A673 (cell line): ENCODE data around the gene BABAM2.

Experiments used
- EZH2 ChIP-seq: fragments of 200-600 bp; sonication (generic); IDR thresholded peaks from 2 replicates; pipeline ENCODE4 v1.6.1; 2017; ENCODE audit warnings: borderline replicate concordance, low read depth, mild to moderate bottlenecking, mixed read lengths, antibody characterized with exemption, low read length; ENCODE audit not compliant: poor library complexity, severe bottlenecking
- TF ChIP-seq, protein P1 (sequence below): fragments of 300-800, 200-600 bp; sonication (generic); conservative IDR thresholded peaks from 2 replicates; pipeline ENCODE4 v1.5.1; 2017; ENCODE audit warnings: low read depth, mild to moderate bottlenecking, antibody characterized with exemption, low read length, moderate library complexity, mixed read lengths

DNA sequence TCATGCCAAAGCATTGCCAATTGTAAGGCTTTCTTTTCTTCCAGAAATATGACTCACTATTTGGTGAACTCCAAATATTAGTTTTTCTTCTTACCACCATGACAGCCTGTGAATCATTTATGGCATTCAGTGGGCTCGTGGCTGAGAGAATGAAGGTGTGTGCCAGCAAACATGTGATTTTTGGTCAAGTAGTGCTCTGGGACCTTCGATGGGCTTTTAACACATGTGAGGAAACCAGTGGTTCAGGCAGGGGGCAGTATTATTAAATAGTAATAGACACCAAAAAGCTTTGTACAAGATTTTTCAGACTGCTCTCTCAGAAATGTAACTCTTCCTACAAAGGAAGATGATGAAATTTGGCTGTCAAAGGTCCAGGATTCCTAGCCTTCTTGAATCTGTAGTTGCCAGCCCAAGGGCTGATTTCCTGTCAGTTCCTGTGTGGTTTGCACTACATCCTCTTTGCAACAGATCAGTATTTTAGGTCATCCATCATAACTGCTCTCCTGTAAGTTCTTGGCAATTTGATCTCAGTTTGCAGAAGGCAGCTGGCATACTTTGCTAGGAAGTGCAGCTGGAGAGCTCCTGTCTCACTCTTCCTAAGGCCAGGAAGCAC lies 64.3 kb downstream of the BABAM2 start:
- TF ChIP-seq, protein P1, sequence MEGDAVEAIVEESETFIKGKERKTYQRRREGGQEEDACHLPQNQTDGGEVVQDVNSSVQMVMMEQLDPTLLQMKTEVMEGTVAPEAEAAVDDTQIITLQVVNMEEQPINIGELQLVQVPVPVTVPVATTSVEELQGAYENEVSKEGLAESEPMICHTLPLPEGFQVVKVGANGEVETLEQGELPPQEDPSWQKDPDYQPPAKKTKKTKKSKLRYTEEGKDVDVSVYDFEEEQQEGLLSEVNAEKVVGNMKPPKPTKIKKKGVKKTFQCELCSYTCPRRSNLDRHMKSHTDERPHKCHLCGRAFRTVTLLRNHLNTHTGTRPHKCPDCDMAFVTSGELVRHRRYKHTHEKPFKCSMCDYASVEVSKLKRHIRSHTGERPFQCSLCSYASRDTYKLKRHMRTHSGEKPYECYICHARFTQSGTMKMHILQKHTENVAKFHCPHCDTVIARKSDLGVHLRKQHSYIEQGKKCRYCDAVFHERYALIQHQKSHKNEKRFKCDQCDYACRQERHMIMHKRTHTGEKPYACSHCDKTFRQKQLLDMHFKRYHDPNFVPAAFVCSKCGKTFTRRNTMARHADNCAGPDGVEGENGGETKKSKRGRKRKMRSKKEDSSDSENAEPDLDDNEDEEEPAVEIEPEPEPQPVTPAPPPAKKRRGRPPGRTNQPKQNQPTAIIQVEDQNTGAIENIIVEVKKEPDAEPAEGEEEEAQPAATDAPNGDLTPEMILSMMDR, result peak; percentile 56
- no peak for TF ChIP-seq EZH2
